HG03469 (cell line): ENCODE data around the gene PRG3.
"Not testable (repeated sequence)": the region's sequence is repeated elsewhere in the genome, so short reads cannot be mapped to it uniquely, and the experiment has no call there.

ENCODE experiments used
- ATAC-seq: cut with Tn5 transposase; IDR thresholded peaks from one replicate; pipeline ENCODE4 v1.9.1; 2021; ENCODE audit warnings: mild to moderate bottlenecking, moderate library complexity, moderate number of reproducible peaks; ENCODE audit not compliant: unreplicated experiment

PRG3 gene

DNA sequence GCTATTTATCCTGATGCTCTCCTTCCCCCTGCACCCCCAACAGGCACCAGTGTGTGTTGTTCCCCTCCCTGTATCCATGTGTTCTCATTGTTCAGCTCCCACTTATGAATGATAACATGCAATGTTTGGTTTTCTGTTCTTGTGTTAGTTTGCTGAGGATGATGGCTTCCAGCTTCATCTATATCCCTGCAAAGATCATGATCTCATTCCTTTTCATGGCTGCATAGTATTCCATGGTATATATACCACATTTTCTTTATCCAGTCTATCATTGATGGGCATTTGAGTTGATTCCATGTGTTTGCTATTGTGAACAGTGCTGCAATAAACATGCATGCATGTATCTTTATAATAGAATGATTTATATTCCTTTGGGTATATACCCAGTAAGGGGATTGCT is 19.5 kb downstream of the PRG3 start:
- not testable (repeated sequence) for ATAC-seq

DNA sequence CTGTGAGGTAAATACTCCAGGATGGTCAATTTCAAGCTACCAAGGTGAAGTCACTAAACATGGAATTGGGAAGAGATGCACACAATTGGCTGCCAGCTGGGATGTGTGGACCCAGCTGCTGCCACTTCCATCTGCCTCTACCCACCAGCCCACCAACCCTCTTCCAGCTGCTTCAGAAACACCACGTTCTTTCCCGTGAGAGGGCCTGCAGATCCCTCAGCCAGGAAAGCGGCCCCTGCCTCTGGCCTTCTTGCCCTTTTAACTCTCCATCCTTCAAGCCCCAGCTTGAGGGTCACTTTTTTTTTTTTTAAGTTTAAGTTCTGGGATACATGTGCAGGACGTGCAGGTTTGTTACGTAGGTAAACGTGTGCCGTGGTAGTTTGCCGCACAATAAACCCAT is 20.0 kb downstream of the PRG3 start:
- ATAC-seq, result no peak

GRCh38 chr11:57359896-57360690 is 20.9 kb downstream of the PRG3 start:
- ATAC-seq, result no peak

GRCh38 chr11:57359396-57359795 is 21.6 kb downstream of the PRG3 start:
- no peak for ATAC-seq

- no peak for ATAC-seq
Measured at GRCh38 chr11:57358991-57359390, 22.0 kb downstream of the PRG3 start.

GRCh38 chr11:57358543-57358961 is 22.4 kb downstream of the PRG3 start:
- ATAC-seq, result no peak

DNA sequence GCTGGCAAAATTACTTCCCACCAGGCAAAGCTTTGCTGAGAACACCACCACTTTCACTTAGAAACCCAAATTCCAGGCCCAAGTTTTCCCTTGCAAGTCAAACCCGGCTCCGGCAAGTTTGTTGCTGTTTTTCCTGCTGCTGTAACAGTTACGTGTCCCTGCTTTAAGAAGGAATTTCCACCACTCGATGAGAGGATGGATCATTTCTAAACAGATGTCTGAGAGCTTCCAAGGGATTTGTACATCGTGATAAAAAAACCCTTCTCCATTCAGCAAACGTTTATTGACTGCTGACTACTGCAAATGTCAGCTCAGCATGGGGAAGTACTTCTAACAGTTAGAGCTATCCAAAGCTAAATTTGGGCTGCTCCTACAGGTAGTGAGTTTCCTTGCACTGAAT is 23.1 kb downstream of the PRG3 start:
- no peak for ATAC-seq

GRCh38 chr11:57357310-57357709 is 23.6 kb downstream of the PRG3 start:
- no peak for ATAC-seq

DNA sequence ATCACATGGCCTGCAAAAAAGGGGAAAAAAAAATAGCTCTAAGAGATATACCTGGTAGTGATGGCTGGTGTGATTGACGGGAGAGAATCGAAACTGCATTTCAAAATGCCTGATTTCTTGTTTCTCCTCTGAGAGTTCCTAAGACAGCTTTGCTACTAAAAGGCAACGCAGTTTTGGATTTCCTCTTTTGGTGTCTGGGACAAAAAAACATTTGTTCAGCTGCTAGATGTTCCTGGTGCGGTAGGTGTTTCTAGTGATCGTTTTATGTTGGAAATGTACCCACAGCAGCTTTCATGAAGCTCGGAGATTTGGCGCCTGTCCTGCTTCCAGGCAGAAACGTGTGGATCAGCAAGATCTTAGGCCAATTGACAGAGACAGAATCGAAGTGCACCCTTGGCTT is 24.7 kb downstream of the PRG3 start:
- no peak for ATAC-seq

- ATAC-seq, result no peak
Measured at GRCh38 chr11:57354699-57355098, 26.3 kb downstream of the PRG3 start.

GRCh38 chr11:57353852-57354251 is 27.1 kb downstream of the PRG3 start:
- ATAC-seq, result no peak

DNA sequence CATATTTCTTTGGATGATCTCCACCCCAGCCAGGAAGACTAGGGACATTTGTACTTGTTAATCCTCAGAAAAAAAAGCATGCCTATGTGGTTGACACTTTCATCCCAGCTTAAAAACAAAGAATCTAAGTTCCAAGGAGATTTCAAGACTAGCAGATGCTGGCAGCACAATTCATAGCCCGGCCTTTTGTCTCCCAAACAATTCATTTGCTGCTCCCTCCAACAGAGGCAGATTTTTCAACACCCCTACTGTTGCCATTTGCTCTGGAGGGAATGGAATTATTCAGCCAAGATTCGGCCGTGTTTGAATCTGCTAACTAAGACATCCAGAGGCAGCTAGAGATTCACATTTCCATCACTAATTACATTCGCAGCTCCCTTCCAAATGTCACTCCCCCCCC is 27.5 kb downstream of the PRG3 start:
- no peak for ATAC-seq

DNA sequence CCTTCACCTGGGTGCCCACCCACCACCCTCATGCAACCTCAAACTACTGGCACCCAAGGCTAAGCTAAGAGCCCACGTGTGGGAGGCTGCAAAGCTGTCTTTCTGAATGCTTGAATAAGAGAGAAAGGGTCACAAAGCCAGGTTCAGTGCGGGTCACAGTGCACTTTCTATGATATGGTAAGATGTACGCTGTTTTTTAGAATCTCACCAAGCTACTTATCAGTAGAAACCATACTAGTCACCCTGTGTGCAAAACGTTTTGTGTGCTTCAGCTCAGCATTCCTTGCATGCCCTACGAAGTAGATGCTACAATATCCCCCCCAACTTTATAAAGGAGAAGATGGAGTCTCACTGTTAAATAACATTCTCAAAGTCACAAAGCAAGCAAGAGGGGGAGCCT is 27.9 kb downstream of the PRG3 start:
- no peak for ATAC-seq

- ATAC-seq, result no peak
Measured at GRCh38 chr11:57349491-57350274, 31.3 kb downstream of the PRG3 start.

DNA sequence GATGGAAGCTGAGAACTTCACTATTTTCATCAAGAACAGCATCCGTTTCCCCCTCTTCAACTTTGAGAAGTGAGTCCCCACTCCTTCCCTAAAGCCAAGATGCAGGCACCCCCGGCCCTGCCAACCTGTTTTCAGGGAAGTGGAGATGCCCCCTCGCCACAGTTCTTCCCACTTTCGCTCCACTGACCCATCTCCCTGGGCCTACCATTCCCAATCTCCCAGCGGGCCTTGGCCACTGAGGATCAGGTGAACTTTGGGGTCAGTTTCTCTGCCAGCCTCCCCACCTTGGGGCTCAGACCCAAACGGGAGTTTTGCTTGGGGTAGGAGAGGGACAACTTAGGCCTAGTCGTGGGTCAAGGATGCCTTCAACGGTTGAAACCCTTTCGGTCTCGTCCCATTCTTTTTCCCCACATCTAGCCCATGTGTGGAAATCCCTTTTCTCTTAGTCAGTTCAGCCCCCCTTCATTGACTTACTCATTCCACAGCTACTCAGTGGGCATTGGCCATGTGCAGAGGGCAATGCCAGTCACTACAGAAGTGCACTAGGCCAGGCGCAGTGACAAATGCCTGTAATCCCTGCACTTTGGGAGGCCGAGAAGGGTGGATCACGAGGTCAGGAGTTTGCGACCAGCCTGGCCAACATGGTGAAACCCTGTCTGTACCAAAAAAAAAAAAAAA is 32.2 kb downstream of the PRG3 start:
- no peak for ATAC-seq

GRCh38 chr11:57348052-57348451 is 32.9 kb downstream of the PRG3 start:
- ATAC-seq, result no peak

DNA sequence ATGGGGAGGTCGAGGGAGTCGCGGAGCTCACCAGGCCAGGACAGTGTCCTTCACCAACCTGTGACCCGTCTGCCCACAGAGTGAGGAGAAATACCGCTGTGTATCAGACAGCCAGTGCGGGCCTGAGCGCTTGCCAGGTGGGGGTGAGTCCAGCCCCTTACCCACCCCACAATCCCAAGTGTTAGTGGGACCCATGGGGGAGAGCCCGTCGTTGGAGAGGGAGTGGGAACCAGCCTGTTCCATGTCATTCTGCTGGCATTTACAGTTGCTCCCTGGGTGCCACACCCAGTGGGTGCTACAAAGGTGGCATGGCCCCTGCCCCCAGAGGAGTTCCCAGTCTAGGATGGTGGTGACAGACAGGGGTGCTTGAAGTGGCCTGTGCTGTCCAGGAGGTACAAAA is 33.6 kb downstream of the PRG3 start:
- ATAC-seq, result no peak

DNA sequence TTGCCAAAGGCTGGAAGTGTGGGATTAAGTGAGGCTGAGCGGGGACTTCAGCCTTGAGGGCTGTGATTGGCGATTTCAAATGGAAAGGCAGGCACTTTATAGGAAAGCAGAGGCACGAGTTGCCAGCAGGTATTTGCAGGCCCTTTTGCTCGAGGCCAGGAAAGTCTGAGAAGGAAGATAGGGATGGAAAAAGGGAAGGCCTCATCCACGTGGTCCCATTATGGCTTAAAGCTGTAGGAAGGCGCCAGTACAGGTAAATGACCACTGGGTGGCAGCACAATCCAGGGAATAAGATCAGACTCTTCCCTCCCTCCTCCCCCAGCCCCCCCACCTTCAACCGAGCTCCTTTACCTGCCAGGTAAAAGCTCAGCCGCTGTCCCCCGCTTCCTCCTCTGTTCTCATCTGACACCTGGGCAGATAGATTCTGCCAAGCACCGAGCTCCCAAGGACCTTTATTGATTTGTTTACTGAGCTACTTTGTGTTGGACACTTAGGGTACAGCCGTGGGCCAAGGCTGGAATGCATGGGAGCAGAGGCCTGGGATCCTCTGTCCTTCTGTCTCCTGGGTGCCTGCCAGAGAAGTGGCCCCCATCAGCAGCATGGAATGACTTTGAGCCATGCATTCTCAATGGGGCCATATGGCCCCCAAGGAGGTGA is 35.3 kb downstream of the PRG3 start:
- no peak for ATAC-seq

- no peak for ATAC-seq
Measured at GRCh38 chr11:57344826-57345225, 36.1 kb downstream of the PRG3 start.

DNA sequence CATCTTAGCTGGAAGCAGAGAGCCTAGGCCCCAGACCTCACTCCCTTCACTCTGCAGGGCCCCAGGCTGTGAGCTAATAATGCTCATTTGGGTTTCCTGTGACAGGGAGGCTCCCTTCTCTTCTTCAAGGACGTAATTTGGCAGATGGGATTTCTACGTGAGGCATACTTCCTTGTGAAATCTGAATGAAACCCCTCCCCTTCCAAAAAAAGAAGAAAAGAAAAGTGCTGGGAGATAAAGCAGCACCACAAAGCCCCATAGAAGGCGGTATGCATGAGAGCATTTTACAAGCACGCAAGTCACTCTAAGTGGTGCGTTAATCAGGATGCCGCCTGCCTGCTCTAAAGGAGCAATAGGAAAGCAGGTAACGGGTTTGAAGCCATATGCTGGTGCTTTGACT is 37.1 kb downstream of the PRG3 start:
- ATAC-seq, result no peak

GRCh38 chr11:57342702-57343101 is 38.2 kb downstream of the PRG3 start:
- no peak for ATAC-seq
